HEK293T (cell line): Measurements from ENCODE around the gene TMA7B.

ENCODE experiments used
- ARNT ChIP-seq: fragments of 450-650 bp; IDR thresholded peaks from 2 replicates; pipeline ENCODE4 v1.6.1; 2017; ENCODE audit warnings: mild to moderate bottlenecking
- BHLHE40 ChIP-seq: fragments of 450-650 bp; IDR thresholded peaks from 2 replicates; pipeline ENCODE4 v1.6.1; 2016; ENCODE audit warnings: mild to moderate bottlenecking, moderate library complexity, borderline replicate concordance
- ELF4 ChIP-seq: fragments of 450-650 bp; IDR thresholded peaks from 2 replicates; pipeline ENCODE4 v1.6.1; 2017; ENCODE audit warnings: antibody characterized with exemption
- FOXA1 ChIP-seq: fragments of 450-650 bp; IDR thresholded peaks from 2 replicates; pipeline ENCODE4 v1.6.1; 2016; ENCODE audit warnings: mild to moderate bottlenecking
- FOXM1 ChIP-seq: fragments of 450-650 bp; IDR thresholded peaks from 2 replicates; pipeline ENCODE4 v1.6.1; 2017; ENCODE audit warnings: mild to moderate bottlenecking, borderline replicate concordance
- HDGF ChIP-seq: fragments of 450-650 bp; IDR thresholded peaks from 2 replicates; pipeline ENCODE4 v1.6.1; 2017; ENCODE audit warnings: antibody characterized with exemption, borderline replicate concordance
- L3MBTL2 ChIP-seq: fragments of 450-650 bp; conservative IDR thresholded peaks from 2 replicates; pipeline ENCODE4 v1.6.1; 2016; ENCODE audit warnings: mild to moderate bottlenecking
- LEF1 ChIP-seq: fragments of 450-650 bp; IDR thresholded peaks from 2 replicates; pipeline ENCODE4 v1.6.1; 2017; ENCODE audit warnings: mild to moderate bottlenecking, borderline replicate concordance
- PKNOX1 ChIP-seq: fragments of 450-650 bp; IDR thresholded peaks from 2 replicates; pipeline ENCODE4 v1.6.1; 2016
- SP1 ChIP-seq: fragments of 450-650 bp; IDR thresholded peaks from 2 replicates; pipeline ENCODE4 v1.6.1; 2017
- SUZ12 ChIP-seq: fragments of 450-650 bp; IDR thresholded peaks from 2 replicates; pipeline ENCODE4 v1.6.1; 2016; ENCODE audit warnings: mild to moderate bottlenecking
- TARDBP ChIP-seq: fragments of 450-650 bp; IDR thresholded peaks from 2 replicates; pipeline ENCODE4 v1.6.1; 2016

GRCh38 chr22:39967996-39968972, 8.1 kb downstream of the TMA7B start:
- TF ChIP-seq L3MBTL2: no peak
- no peak for TF ChIP-seq FOXM1
- TF ChIP-seq FOXA1: no peak
- TF ChIP-seq SUZ12: no peak
- no peak for TF ChIP-seq SP1
- TF ChIP-seq LEF1: no peak
- TF ChIP-seq TARDBP: no peak
- no peak for TF ChIP-seq ELF4
- TF ChIP-seq ARNT: no peak
- TF ChIP-seq BHLHE40: no peak
- no peak for TF ChIP-seq HDGF
- TF ChIP-seq PKNOX1: no peak
